Measurements from ENCODE around the gene NEGR1.

- TF ChIP-seq POLR2A (IDR thresholded peaks at IDR 0.05), result no peak
- TF ChIP-seq, protein P1, sequence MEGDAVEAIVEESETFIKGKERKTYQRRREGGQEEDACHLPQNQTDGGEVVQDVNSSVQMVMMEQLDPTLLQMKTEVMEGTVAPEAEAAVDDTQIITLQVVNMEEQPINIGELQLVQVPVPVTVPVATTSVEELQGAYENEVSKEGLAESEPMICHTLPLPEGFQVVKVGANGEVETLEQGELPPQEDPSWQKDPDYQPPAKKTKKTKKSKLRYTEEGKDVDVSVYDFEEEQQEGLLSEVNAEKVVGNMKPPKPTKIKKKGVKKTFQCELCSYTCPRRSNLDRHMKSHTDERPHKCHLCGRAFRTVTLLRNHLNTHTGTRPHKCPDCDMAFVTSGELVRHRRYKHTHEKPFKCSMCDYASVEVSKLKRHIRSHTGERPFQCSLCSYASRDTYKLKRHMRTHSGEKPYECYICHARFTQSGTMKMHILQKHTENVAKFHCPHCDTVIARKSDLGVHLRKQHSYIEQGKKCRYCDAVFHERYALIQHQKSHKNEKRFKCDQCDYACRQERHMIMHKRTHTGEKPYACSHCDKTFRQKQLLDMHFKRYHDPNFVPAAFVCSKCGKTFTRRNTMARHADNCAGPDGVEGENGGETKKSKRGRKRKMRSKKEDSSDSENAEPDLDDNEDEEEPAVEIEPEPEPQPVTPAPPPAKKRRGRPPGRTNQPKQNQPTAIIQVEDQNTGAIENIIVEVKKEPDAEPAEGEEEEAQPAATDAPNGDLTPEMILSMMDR (IDR thresholded peaks at IDR 0.05 in 4 of 5, conservative IDR thresholded peaks at IDR 0.05 in 1 of 5), result no peak
Observed at GRCh38 chr1:71586030-71586429, 696.3 kb downstream of the NEGR1 start.
